KOPT-K1 (cell line): Measurements from ENCODE around the gene RHOB.

Experiments
- H3K27ac ChIP-seq: fragments of 200-600 bp; sonication (generic); 2 replicates; pipeline ENCODE4 v1.5.1; 2016; ENCODE audit warnings: antibody characterized with exemption, mild to moderate bottlenecking, low read depth, low read length; ENCODE audit not compliant: poor library complexity, severe bottlenecking
- H3K36me3 ChIP-seq: fragments of 200-600 bp; sonication (generic); 2 replicates; pipeline ENCODE4 v1.5.1; 2017; ENCODE audit warnings: antibody characterized with exemption, mild to moderate bottlenecking, low read length, moderate library complexity; ENCODE audit not compliant: insufficient read depth
- H3K9me3 ChIP-seq: fragments of 200-600 bp; sonication (generic); 2 replicates; pipeline ENCODE4 v1.5.1; 2017; ENCODE audit warnings: antibody characterized with exemption, low read length, mild to moderate bottlenecking; ENCODE audit not compliant: insufficient read depth, poor library complexity, severe bottlenecking

RHOB gene

GRCh38 chr2:20494241-20494640, 47.4 kb downstream of the RHOB start:
- no peaks in the 10 kb centered on the region for H3K9me3 ChIP-seq
- H3K27ac ChIP-seq, result no peak overlapping the region
- H3K36me3 ChIP-seq, result no peaks in the 10 kb centered on the region

DNA sequence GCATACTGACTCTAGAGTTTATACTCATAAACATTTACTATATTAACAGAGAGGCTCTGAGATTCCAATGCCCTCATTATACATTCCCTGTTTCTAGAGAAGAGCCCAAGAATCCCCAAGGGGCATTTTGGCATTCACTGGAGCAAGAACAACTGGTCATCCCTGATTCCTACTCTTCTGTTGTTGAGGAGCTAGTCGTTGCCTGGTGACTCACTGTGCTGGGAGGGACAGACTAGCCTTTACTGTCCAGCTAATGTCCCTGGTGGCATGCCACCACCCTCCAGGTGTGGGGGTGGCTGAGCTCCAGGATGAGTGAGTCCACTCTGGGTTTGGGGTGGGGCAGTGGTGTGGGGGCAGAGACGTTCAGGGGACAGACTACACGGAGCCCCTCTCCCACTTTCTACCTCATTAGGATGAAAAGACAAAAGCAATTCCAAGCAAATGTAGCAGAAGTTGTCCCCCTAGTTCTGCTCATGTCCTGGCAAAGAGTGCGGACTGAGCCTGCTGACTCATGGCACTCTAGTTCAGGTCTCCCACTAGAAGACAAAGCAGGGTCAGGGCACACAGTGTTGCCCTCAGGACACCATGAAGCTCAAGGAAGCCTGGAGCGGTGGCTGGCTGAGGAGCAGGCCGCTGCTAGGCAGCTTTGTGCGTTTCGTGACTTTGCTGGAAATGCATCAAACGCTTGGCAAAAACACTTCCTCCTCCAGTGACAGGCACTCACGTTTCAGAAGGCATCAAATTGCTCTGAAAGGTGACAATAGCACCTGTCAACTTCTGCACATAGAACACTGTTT, 49.4 kb downstream of the RHOB start:
- Histone ChIP-seq H3K36me3 (no peaks in the 10 kb centered on the region), H3K27ac (no peak overlapping the region), H3K9me3 (no peaks in the 10 kb centered on the region)

- H3K27ac ChIP-seq, result no peak overlapping the region
- no peaks in the 10 kb centered on the region for H3K36me3 ChIP-seq
- no peaks in the 10 kb centered on the region for H3K9me3 ChIP-seq
These were observed 50.1 kb downstream of the RHOB start for GRCh38 chr2:20496942-20497341.
